OCI-LY7 (cell line): ENCODE measurements around the gene WDR70. TPM values are rescaled to one million over a fixed set of nuclear protein-coding genes. Genes with fewer than 3 reads are reported as not detected.

ENCODE experiments used
- BruUV-seq: library from RNA; stranded (reverse); fragments of 400-500 nt; replicated peaks from 2 replicates; lab custom pipeline; 2021; lab: Mats Ljungman, UMichigan
- CTCF ChIA-PET: fragments of 300-600 bp; sonication (Branson Sonifier 250); formaldehyde crosslinking; loops from one replicate; lab custom pipeline; 2022; ENCODE audit warnings: antibody characterized with exemption; ENCODE audit not compliant: unreplicated experiment; lab: Charles Lee
- POLR2A ChIA-PET: fragments of 300-600 bp; sonication (Branson Sonifier 250); formaldehyde crosslinking; loops from one replicate; lab custom pipeline; 2022; ENCODE audit warnings: antibody characterized with exemption; lab: Charles Lee
- DNase-seq: peaks from one replicate; pipeline ENCODE4 v3.0.0-alpha.2; 2015; ENCODE audit warnings: low spot score
- H2AFZ ChIP-seq: fragments of 200-600 bp; sonication (generic), shearing (Covaris generic); 2 replicates; pipeline ENCODE4 v1.6.1; 2014; ENCODE audit warnings: mild to moderate bottlenecking, antibody characterized with exemption, low read length, moderate library complexity
- H3K27ac ChIP-seq: fragments of 200-600 bp; sonication (generic); 2 replicates; pipeline ENCODE4 v1.5.1; 2014; ENCODE audit warnings: mixed run types, low read depth, mild to moderate bottlenecking, moderate library complexity, low read length, inconsistent platforms; ENCODE audit not compliant: poor library complexity, severe bottlenecking
- H3K36me3 ChIP-seq: fragments of 200-600 bp; sonication (generic); 2 replicates; pipeline ENCODE4 v1.6.1; 2014; ENCODE audit warnings: mild to moderate bottlenecking, antibody characterized with exemption, low read length, moderate library complexity, mixed read lengths; ENCODE audit not compliant: insufficient read depth
- H3K4me1 ChIP-seq: fragments of 200-600 bp; sonication (generic); 2 replicates; pipeline ENCODE4 v1.5.1; 2014; ENCODE audit warnings: mild to moderate bottlenecking, low read length; ENCODE audit not compliant: insufficient read depth, poor library complexity, severe bottlenecking
- H3K4me2 ChIP-seq: fragments of 200-600 bp; sonication (generic); 2 replicates; pipeline ENCODE4 v1.6.1; 2014; ENCODE audit warnings: mild to moderate bottlenecking, low read length
- H3K4me3 ChIP-seq: fragments of 200-600 bp; sonication (generic); 2 replicates; pipeline ENCODE4 v1.5.1; 2014; ENCODE audit warnings: mild to moderate bottlenecking, low read depth, low read length; ENCODE audit not compliant: poor library complexity, severe bottlenecking
- H3K79me2 ChIP-seq: fragments of 200-600 bp; sonication (generic); 2 replicates; pipeline ENCODE4 v1.6.1; 2016; ENCODE audit warnings: low read depth, mild to moderate bottlenecking, low read length, moderate library complexity, mixed read lengths; ENCODE audit not compliant: insufficient read depth
- H3K9me2 ChIP-seq: fragments of 200-600 bp; sonication (generic); 2 replicates; pipeline ENCODE4 v1.6.1; 2016; ENCODE audit warnings: mild to moderate bottlenecking, low read length, mixed read lengths; ENCODE audit not compliant: insufficient read depth
- H3K9me3 ChIP-seq: fragments of 200-600 bp; sonication (generic); 2 replicates; pipeline ENCODE4 v1.6.1; 2014; ENCODE audit warnings: mild to moderate bottlenecking, mixed run types, low read length, mixed read lengths
- H4K20me1 ChIP-seq: fragments of 200-600 bp; sonication (generic); 2 replicates; pipeline ENCODE4 v1.6.1; 2014; ENCODE audit warnings: mild to moderate bottlenecking, antibody characterized with exemption, low read length, moderate library complexity, mixed read lengths; ENCODE audit not compliant: insufficient read depth
- CTCF ChIP-seq: fragments of 200-600 bp; sonication (generic); conservative IDR thresholded peaks from 2 replicates; pipeline ENCODE4 v1.5.1; 2014; ENCODE audit warnings: mild to moderate bottlenecking, antibody characterized with exemption, low read length, moderate library complexity, mixed read lengths
- EZH2phosphoT487 ChIP-seq: fragments of 200-600 bp; sonication (generic); IDR thresholded peaks from 2 replicates; pipeline ENCODE4 v1.6.1; 2018; ENCODE audit warnings: low read depth, borderline replicate concordance, mild to moderate bottlenecking, mixed run types, antibody characterized with exemption, low read length, moderate library complexity, mixed read lengths
- intact Hi-C: fragments of 100-400 bp; cut with micrococcal nuclease; formaldehyde crosslinking; loops from one replicate; pipeline ENCODE4 v1.10.0; 2022; ENCODE audit not compliant: unreplicated experiment
- total RNA-seq, 2 experiments: library from RNA; depleted of rRNA in 1 of 2; stranded (reverse); fragments of >200 nt in 1 of 2; shearing (Covaris generic) in 1 of 2; gene quantifications; 2 replicates each; pipeline ENCODE4 v1.2.3, GENCODE V29; 2014 to 2022

WDR70 gene
- total RNA-seq, 2 experiments from 2014 or later = 26.2 to 35.4 TPM

- no peaks in the 10 kb centered on the region for H3K9me2 ChIP-seq
- DNase-seq = no peak
- H3K36me3 ChIP-seq = no peaks in the 10 kb centered on the region
- no peak overlapping the region for H3K4me2 ChIP-seq
- ChIA-PET POLR2A (interaction anchor here (0.9 kb wide), 2 partner anchors 15 to 22 kb away, joined by 3 to 5 read pairs; no protein-coding TSS in a partner anchor), CTCF (no interaction called here)
- no peak overlapping the region for H3K27ac ChIP-seq
- H3K9me3 ChIP-seq = 0 out of 2 replicates have a peak, but pooled peaks cover 4% of the 10 kb centered on the region
- H3K4me3 ChIP-seq = no peak overlapping the region
- H2AFZ ChIP-seq = no peak overlapping the region
- no TSS peak for BruUV-seq
- H3K4me1 ChIP-seq = no peaks in the 10 kb centered on the region
- no peaks in the 10 kb centered on the region for H3K79me2 ChIP-seq
- no peaks in the 10 kb centered on the region; the same call in 1 of the 2 replicates for H4K20me1 ChIP-seq
- intact Hi-C loops = no loop called here
- no peak for TF ChIP-seq CTCF
- no peak for TF ChIP-seq EZH2phosphoT487
Observed at GRCh38 chr5:37553720-37554404, 174.7 kb downstream of the WDR70 start.

- Histone ChIP-seq H3K4me2 (no peak overlapping the region), H3K9me2 (no peaks in the 10 kb centered on the region), H3K4me3 (no peak overlapping the region), H3K36me3 (no peaks in the 10 kb centered on the region), H3K4me1 (no peaks in the 10 kb centered on the region), H4K20me1 (no peaks in the 10 kb centered on the region; the same call in 1 of the 2 replicates), H2AFZ (no peak overlapping the region), H3K9me3 (0 out of 2 replicates have a peak, but pooled peaks cover 4% of the 10 kb centered on the region), H3K79me2 (no peaks in the 10 kb centered on the region), H3K27ac (no peak overlapping the region)
- no peak for TF ChIP-seq EZH2phosphoT487
- TF ChIP-seq CTCF = no peak
- no peak for DNase-seq
- ChIA-PET POLR2A (interaction anchor here (0.6 to 0.9 kb wide), 4 partner anchors 9 to 593 kb away, joined by 3 to 5 read pairs (median 3); no protein-coding TSS in a partner anchor), CTCF (interaction anchor here (0.5 kb wide), 1 partner anchor 176 kb away, joined by 3 read pairs; no protein-coding TSS in a partner anchor)
- no TSS peak for BruUV-seq
- intact Hi-C loops = no loop called here
Observed at GRCh38 chr5:37554405-37554739, 175.3 kb downstream of the WDR70 start.

DNA sequence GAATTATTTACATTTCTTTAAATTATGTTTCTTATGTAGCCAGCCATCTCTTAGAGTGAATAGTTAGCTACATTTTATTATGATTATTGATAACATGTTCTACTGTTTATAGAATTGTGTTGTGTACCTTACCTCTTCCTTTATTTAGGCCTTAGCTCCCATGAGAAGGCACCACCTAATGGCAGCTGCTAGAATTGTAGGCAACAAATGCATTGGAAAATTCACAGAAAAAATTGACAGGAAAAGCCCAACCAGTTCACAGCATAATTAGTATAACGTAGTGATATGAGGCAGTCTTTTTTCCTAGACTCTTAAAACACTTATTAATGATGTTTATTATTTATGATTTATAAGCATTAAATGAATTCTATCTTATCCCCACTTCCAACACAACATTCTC, 175.8 kb downstream of the WDR70 start:
- no TSS peak for BruUV-seq
- intact Hi-C loops = no loop called here
- peak; percentile 31 for DNase-seq
- no peaks in the 10 kb centered on the region for H3K4me1 ChIP-seq
- no peaks in the 10 kb centered on the region for H3K79me2 ChIP-seq
- no peaks in the 10 kb centered on the region for H3K36me3 ChIP-seq
- TF ChIP-seq EZH2phosphoT487 (no peak), CTCF (peak; percentile 84)
- CTCF ChIA-PET = interaction anchor here (0.5 kb wide), 1 partner anchor 176 kb away, joined by 3 read pairs; no protein-coding TSS in a partner anchor
- H3K4me3 ChIP-seq = no peak overlapping the region
- no peaks in the 10 kb centered on the region for H3K9me2 ChIP-seq
- no peaks in the 10 kb centered on the region; the same call in 1 of the 2 replicates for H4K20me1 ChIP-seq
- POLR2A ChIA-PET = interaction anchor here (0.6 to 0.9 kb wide), 5 partner anchors 10 to 592 kb away, joined by 3 to 5 read pairs (median 3); no protein-coding TSS in a partner anchor
- H3K4me2 ChIP-seq = no peak overlapping the region
- H3K27ac ChIP-seq = no peak overlapping the region
- no peak overlapping the region for H2AFZ ChIP-seq
- 0 out of 2 replicates have a peak, but pooled peaks cover 4% of the 10 kb centered on the region for H3K9me3 ChIP-seq
